GM12801 (cell line): ENCODE results near the gene HK3.

Experiments
- CTCF ChIP-seq: IDR thresholded peaks from one replicate; pipeline ENCODE4 v1.5.1; 2011; ENCODE audit warnings: control low read depth; ENCODE audit not compliant: insufficient read length; ENCODE audit errors: extremely low read depth

Gene HK3

GRCh38 chr5:176869501-176870109 lies 29.5 kb downstream of the HK3 start:
- no peak for TF ChIP-seq CTCF

- no peak for TF ChIP-seq CTCF
These were observed 30.4 kb downstream of the HK3 start for GRCh38 chr5:176868731-176869130.

DNA sequence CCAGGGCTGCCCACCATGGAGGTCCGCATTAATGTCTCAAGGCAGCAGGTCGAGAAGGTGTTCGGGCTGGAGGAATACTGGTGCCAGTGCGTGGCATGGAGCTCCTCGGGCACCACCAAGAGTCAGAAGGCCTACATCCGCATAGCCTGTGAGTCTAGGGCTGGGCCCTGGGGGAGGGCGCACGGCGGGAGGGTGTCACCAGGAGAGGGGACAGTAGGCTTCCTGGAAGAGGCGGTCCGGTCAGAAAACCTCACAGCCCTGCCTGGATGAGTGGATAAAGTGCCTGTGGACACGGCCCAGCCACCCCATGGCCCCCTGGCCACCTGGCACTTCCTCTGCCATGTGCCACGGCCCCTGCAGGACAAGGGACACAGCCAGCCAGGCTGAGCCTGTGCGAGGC lies 31.0 kb downstream of the HK3 start:
- no peak for TF ChIP-seq CTCF

- TF ChIP-seq CTCF = no peak
These were observed 32.3 kb downstream of the HK3 start for GRCh38 chr5:176866707-176867310.

DNA sequence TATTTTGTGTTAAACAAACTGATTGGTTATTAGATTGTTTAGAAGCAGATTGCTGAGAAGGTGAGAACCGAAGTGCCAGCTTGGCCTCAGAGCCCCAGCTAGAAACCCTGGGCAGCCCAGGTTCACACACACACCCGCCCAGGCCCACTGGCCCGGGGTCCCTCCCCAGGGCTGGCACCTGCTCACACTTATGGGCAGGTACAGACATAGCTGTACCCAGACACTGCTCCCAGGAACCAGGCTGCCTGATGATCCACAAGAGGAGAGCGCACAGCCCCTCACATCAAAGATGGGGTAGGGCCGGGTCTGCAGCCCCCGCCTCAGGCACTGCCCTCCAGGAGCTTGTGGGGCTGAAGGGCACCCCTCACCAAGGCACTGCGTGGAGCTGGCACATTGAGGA lies 33.2 kb downstream of the HK3 start:
- TF ChIP-seq CTCF = no peak

- no peak for TF ChIP-seq CTCF
These were observed 34.4 kb downstream of the HK3 start for GRCh38 chr5:176864755-176865154.

DNA sequence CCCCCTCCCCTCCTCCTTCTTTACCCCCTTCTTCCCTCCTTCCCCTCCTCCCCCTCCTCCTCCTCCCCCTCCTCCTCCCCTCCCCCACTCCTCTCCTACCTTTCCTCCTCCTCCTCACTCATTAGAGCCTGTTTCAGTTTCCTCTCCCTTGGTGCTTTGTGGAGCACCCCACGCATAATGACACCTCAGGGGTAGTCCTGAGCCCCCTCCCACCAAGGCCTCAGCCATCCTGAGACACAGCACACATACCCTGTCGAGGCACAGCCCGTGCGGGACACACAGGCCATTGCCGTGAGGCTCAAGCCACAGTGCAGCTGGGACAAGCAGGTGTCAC lies 35.4 kb downstream of the HK3 start:
- no peak for TF ChIP-seq CTCF
